Measurements from ENCODE around the gene PDE2A.
A peak's percentile ranks its signal among the peaks of the same experiment; 100 is the strongest.

The PDE2A gene

GRCh38 chr11:72682238-72682857 is 8.1 kb upstream of the PDE2A start:
- no peak for DNase-seq

DNA sequence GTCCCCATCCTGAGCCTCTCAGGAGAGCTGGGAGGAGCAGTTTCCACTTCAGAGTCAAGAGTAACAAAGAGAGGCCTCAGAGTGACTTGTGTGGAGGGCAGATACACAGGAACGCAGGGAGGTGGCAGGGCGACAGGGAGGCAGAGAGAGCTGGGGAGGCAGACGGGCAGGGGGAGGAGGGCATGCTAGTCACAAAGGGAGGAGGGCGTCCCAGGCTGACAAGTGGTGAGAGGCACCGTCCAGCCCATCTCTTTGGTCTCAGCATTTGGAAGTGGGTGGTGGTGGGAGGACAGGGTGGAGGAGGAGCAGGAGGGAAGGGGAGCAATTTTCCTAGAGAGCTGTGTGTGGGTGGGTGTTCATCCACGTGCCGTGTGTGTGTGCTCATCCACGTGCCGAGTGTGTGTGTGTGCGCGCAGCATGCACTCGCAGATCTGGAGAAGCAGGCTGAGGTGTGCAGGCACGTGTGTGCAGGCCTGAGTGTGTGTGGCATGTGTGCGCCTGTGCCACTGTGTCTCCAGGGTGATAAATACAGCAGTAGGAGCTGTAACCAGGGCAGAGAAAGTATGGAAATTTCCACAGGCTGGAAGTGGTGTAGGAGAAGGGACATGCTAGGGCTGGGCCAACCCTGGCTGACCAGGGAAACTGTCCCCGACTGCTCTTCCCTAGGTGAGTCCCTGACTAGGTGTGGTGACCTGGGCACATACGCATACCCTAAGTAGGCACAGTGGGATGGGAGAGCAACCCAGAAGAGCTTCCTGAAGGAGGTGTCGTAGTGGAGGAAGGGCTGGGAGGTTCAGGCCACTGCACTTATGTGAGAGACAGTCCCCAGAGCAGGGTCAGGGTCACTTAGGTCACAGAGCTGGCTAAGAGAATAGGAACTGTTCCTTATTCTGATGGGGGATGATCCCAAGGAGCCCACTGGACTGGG is 7.3 kb upstream of the PDE2A start:
- no peak for DNase-seq

DNA sequence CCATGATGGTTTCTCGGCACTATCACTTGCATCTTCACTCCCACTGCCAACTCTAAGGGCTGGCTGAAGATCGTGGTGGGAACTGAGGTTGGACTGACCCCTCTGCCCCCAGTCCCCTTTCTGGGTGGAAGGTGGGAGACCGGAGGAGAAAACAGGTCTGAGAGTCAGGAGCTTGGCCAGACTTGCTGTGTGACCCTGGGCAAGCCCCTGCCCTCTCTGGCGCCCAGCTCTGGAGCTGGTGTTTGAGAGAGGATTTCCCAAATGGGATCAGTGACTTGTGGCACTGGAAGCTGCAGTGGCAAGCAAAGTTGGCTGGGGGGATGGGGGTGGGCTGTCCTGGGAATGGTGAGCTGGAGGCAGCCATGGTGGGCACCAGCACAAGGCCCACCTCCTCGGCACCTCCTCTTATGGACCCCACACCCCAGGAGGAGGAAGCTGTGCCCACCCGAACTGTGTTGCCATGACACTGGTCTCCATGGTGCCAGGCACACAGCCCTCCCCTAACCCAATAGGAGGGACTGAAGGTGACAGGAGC is 6.5 kb upstream of the PDE2A start:
- DNase-seq: no peak

DNA sequence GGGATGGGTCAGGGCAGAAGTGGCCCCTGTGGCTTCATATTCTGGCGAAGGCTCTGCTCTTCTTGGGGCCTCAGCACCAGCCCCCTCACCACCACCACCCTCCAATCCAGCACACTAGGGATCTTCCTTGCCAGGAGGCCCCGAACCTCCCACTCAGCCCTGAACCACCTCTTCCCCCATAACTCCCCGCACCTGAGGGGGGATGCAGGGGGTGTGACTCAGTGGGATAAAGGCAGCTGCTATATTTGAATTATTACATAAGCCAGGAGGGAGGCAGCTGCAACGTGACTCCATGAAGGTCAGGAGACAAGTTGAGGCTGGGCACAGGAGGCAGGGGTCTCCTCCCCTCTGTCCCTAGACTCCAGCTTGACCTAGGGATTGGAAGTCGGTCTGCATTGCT is 5.6 kb upstream of the PDE2A start:
- DNase-seq: no peak

- no peak for DNase-seq
These were observed 4.3 kb upstream of the PDE2A start for GRCh38 chr11:72678524-72678923.

- peak; percentile 47 for DNase-seq
These were observed 2.7 kb upstream of the PDE2A start for GRCh38 chr11:72676861-72677341.

GRCh38 chr11:72675221-72675620 is 999 bp upstream of the PDE2A start:
- DNase-seq: no peak

DNA sequence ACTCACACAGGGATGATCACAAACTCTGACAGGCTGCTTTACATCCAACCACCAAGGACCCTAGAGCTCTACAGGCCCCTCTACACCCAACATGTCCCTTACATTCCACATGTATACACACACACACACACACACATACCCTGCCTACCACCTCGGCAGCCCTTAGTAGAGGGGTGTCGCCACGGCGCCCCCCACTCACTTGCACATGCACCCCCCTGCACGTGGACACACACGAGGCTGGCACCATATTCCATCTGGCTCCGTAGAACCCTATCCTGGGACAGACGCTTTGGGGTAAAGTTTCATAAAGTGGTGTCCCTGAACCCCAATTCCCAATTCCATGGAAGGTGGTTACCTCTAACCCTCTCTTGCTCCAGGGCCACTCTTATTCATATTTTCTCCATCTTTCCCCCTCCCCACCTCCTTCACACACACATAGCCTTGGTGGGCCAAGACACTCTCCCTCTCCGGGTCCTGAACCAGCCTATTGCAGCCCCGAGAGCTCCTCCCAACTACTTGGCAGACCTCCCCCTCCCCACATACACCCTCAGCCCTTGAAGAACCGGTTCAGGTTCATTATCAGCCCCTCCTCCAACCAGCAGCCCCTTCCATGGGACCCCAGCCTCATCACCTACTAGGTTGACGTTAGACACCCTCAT is 809 bp downstream of the PDE2A start:
- no peak for DNase-seq

DNA sequence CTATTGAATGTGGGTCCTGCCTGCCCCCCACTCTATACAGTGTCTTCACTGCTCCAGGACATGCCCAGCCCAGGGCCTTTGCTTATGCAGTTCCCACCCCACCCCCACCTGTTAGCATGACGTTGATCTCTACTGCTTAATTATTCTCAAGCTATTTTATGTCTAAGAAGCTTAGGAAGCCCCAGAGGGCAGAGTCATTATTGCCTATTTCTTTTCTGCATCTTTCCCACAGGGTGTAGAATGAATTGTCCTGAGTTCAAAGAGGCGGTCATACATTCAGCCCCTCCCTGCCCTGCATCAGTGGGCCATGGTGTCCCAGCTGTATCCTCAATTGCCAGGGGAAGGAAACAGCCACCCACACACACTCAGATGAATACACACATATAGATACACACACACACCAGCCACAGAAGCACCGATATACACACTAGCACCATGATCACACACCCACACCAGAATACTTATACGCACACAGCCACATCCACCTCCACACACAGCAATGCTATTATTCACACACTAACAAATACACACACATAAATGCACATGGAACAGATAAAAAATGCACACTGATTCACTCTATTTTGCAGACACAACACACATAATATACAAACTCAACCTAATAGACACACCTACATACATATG is 1.5 kb downstream of the PDE2A start:
- no peak for DNase-seq

- no peak for DNase-seq
These were observed 2.8 kb downstream of the PDE2A start for GRCh38 chr11:72671152-72672099.

GRCh38 chr11:72670041-72670440 is 4.2 kb downstream of the PDE2A start:
- no peak for DNase-seq

- DNase-seq: peak; percentile 22
These were observed 4.7 kb downstream of the PDE2A start for GRCh38 chr11:72669527-72669926.

DNA sequence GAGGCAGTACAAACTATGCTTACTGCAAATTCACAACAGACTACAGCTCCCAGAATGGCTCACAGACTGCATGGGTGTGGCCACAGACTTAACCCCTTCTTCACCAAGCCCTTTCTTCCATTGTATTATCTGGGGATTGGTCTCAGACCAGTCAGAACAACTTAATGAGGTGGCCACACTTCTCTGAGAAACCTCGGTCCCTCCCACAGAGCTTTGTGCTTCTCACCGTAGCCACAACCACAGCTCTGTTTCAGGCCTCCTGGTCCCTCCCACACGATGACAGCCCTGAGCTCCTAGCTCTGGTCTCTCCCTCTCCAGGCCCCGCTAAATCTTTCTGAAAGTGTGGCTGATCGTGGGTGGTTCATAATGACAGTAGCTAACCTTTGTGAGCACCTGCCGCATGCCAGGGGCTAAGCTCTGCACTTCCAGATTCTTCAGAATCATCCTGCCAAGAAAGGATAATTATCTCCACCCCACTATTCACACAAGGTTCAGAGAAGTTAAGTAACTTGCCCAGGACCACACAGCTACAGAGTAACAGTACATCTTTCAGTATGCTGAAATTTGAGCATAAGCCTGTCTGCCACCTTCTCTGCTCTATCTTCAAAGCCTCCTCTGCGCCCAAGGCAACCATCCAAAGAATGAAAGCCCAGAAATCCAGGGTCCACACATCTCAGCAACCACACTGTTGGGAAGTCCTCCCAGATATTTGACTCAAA is 5.4 kb downstream of the PDE2A start:
- DNase-seq: peak; percentile 81

DNA sequence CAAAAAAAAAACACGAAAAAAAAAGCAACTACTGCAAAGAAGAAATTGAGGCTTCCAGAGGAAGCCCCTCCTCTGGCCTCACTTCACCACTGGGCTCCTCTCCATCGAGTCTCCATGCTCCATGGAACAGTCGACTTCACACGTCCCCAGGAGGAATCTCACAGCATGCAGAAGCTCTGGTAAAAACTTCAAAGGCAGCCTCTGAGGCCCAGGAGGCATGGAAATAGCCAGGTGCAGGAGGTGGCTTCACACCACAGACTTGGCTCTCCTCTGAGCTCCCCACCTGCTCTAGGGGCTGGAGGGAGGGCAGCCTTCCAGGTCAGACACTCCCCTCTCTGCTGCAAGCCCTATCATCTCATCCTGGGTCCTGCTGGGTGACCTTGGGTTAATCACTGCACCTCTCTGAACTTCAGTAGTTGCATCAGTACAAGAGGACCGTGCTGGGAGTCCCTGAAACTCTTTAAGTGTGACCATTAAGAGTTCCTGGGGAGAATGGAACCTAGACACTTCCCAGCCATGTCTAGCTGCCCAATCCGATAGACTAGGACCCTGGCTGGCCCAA is 8.2 kb downstream of the PDE2A start:
- no peak for DNase-seq

- no peak for DNase-seq
These were observed 12.2 kb downstream of the PDE2A start for GRCh38 chr11:72662036-72662435.

DNA sequence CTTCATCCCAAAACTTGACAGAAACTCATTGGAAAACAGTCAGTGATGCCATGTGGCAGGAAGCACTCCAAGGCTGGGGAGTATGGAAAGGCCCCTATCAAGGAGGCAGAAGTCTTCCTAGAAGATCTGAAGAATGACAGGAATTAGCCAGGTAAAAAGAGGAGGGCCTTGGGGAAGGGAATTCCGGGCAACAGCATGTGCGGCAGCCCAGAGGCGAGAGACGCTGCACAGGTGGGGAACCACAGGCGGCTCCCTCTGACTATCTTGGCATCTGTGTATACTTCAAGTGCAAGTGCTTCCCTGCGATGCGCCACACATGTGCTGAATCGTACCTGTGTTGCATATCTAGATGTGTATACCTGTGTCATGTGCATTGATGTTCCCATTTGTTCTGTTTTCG is 12.7 kb downstream of the PDE2A start:
- DNase-seq: no peak

DNA sequence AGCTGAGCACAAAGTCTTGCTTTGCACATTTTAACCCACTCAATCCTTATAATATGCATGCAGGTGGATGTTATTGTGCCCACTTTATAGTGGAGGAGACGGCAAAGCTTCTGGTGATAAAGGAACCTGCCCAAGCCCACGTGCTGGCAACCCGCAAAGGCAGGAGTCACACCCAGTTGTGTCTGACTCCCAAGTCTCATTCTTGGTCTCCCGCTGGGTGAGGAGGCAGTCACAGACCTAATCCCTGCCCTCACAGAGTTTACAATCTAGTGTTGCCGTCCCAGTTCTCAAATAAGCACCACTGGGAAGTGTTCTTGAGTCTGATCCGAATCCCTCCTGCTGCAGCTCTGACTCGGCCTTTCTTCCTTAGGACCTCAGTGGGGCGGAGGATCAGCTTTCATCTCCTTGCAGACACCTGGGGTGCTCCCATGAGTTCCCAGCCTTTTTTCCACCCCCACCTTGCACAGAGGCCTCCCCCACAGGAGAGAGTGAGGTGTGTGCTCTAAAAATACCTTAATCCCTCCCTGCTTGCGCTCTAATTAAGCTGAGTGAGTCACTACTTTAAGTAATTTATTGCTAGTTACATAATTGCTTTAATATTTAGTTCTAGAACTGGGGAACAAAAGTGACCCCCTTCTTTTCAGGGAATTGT is 15.1 kb downstream of the PDE2A start:
- no peak for DNase-seq

DNA sequence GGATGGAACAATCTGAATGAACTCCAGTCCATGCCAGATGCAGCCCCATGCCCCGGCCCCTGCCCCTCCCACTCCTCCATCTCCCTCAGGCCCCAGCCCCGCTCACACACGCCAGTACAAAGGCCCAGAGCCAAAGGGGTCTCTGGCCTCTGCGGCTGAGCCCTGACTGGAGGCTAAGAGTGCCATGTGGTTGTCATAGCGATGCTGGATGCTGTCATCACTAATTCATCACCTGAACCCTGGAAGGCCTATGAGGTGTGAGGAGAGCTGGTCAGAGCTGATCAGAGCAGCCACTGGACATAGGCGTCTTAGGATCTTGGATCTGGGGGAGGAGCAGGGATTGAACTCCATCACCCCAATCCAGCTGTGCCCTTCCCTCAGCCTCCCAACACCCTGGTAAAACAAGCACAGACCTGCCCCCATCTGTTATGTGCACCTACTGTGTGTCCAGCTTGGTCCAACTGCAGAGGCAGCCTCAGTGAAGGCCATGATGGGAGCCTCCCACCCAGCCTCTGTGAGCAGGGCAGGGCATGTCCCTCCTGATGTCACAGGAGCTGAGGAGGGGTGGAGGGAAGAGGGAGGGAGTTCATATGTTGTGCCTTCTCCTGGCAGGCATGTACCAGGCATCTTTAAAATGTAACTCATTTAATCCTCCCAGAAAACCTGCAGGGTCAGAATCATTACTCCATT is 16.7 kb downstream of the PDE2A start:
- no peak for DNase-seq

- no peak for DNase-seq
These were observed 18.2 kb downstream of the PDE2A start for GRCh38 chr11:72655896-72656464.

Data from activated CD4-positive, alpha-beta T cell treated with anti-CD3 and anti-CD28 coated beads, Interleukin-2, amount 50 U/mL, for 16 hours (primary cell).